Measurements from ENCODE around the gene KCND2. TPM values are rescaled to one million over a fixed set of nuclear protein-coding genes. Genes with fewer than 3 reads are reported as not detected.

KCND2 gene
- total RNA-seq, 2 experiments from 2014 or later: not detected

DNA sequence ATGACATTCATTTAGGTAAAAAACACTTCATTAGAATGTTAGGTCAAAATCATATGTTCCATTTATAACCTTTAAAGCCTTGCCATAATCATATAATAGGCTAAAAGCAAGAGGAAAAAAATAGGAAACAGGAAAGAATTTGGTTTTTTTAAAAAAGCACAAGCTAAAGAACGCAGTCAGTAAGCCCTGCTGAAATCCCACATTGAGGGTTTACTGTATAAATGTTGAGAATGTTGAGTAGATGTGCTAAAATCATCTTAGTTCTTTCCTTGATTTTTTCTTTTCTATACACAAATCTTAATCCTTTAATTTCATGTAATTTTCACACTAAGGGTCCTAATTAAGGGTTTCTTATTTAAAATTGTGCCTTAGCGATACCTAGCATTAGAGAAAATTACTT lies 452.0 kb downstream of the KCND2 start:
- Mint-ChIP-seq H3K36me3 (ENCODE audit: low read depth) (no peaks in the 10 kb centered on the region), H3K27me3 (no peaks in the 10 kb centered on the region), H3K4me1 (no peaks in the 10 kb centered on the region), H3K27ac (no peak overlapping the region), H3K4me3 (no peak overlapping the region), H3K9me3 (no peaks in the 10 kb centered on the region)
- ChIA-PET POLR2A (no interaction called here), CTCF (no interaction called here)
- DNase-seq: no peak

DNA sequence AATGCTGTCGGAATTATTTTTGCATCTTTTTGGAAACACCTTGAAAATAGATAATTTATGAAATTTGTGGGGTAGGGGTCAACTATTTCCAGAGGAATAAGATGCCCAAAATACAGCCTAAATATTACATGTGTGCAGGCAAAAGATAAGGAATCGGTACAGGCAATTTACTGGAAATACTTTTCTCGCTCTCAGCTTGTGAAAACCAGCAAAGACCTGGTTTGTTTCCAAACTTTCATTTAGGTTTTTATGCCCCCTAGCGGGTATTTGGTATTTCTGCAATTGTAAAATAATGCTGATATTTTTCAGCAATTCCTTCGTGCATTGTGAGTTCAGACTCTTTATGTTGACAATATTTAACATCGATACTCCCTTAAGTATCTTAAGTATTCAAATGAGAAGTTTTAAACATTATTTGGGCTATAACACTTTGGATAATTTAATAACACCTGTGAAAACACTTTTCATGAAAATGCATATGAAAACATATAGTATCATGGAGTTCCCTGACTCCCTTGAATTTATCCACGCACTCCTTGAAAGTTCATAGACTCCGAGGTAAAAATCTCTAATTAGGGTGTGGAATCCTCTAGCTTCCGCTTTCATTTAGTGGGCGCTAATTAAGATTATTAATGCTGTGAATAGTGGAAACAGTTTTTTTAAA lies 452.5 kb downstream of the KCND2 start:
- Mint-ChIP-seq H3K4me1 (no peaks in the 10 kb centered on the region), H3K27me3 (no peaks in the 10 kb centered on the region), H3K4me3 (no peak overlapping the region), H3K9me3 (no peaks in the 10 kb centered on the region), H3K36me3 (ENCODE audit: low read depth) (no peaks in the 10 kb centered on the region), H3K27ac (no peak overlapping the region)
- ChIA-PET POLR2A (no interaction called here), CTCF (no interaction called here)
- DNase-seq: no peak

GRCh38 chr7:120729245-120729644 lies 456.3 kb downstream of the KCND2 start:
- Mint-ChIP-seq H3K4me1 (no peaks in the 10 kb centered on the region), H3K27ac (no peak overlapping the region), H3K9me3 (no peaks in the 10 kb centered on the region), H3K27me3 (no peaks in the 10 kb centered on the region), H3K36me3 (ENCODE audit: low read depth) (no peaks in the 10 kb centered on the region), H3K4me3 (no peak overlapping the region)
- no peak for DNase-seq
- CTCF ChIA-PET: no interaction called here
- POLR2A ChIA-PET: no interaction called here

GRCh38 chr7:120731271-120731670 lies 458.3 kb downstream of the KCND2 start:
- H3K9me3 Mint-ChIP-seq: no peaks in the 10 kb centered on the region
- POLR2A ChIA-PET: no interaction called here
- no peaks in the 10 kb centered on the region for H3K27me3 Mint-ChIP-seq
- H3K4me3 Mint-ChIP-seq: no peak overlapping the region
- no peaks in the 10 kb centered on the region for H3K4me1 Mint-ChIP-seq
- H3K27ac Mint-ChIP-seq: no peak overlapping the region
- DNase-seq: no peak
- CTCF ChIA-PET: no interaction called here
- no peaks in the 10 kb centered on the region for H3K36me3 Mint-ChIP-seq (ENCODE audit: low read depth)

DNA sequence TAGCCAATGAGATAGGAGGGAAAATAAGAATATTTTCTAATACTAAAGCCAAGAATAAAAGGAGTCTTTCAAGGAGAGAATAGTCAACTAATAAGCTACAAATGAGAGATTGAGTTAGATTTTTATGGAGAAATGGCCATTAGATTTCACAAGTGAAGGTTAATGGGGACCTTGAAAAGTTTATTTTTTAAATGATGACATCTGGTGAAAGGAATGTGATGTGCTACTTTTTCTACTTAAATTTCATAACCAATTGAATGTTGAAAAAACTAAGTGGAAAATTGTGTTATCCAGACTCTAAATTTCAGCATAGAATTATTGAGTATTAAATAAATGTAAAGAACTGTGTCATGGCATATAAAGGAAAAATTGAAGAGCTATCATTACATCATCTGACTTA lies 459.3 kb downstream of the KCND2 start:
- ChIA-PET CTCF (no interaction called here), POLR2A (no interaction called here)
- H3K27ac Mint-ChIP-seq: no peak overlapping the region
- peaks cover under 1% of the 10 kb centered on the region for H3K27me3 Mint-ChIP-seq
- H3K9me3 Mint-ChIP-seq: no peaks in the 10 kb centered on the region
- no peak for DNase-seq
- no peak overlapping the region for H3K4me3 Mint-ChIP-seq
- H3K4me1 Mint-ChIP-seq: no peaks in the 10 kb centered on the region
- no peaks in the 10 kb centered on the region for H3K36me3 Mint-ChIP-seq (ENCODE audit: low read depth)

- no peak for DNase-seq
- Mint-ChIP-seq H3K27ac (no peak overlapping the region), H3K4me3 (no peak overlapping the region), H3K9me3 (no peaks in the 10 kb centered on the region), H3K36me3 (ENCODE audit: low read depth) (no peaks in the 10 kb centered on the region), H3K4me1 (no peaks in the 10 kb centered on the region), H3K27me3 (peaks cover 4% of the 10 kb centered on the region)
- CTCF ChIA-PET: no interaction called here
- POLR2A ChIA-PET: no interaction called here
These were observed 460.2 kb downstream of the KCND2 start for GRCh38 chr7:120733143-120733542.

DNA sequence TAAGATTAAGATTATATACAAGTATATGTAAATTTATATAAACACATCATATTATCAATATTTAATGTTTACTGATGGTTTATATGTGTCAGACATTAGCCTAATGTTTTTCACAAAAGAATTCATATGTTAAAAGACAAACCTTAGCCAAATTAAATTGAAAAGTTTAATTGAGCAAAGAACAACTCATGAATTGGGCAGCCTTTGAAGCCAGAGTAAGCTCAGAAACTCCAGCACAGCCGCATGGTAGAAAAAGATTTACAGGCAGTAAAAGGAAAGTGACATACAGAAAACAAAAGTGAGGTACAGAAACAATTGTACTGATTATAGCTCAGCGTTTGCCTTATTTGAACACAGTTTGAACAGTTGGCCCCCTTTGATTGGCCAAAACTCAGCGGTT lies 460.9 kb downstream of the KCND2 start:
- ChIA-PET POLR2A (no interaction called here), CTCF (no interaction called here)
- H3K4me1 Mint-ChIP-seq: no peaks in the 10 kb centered on the region
- DNase-seq: no peak
- peaks cover 4% of the 10 kb centered on the region for H3K27me3 Mint-ChIP-seq
- no peak overlapping the region for H3K4me3 Mint-ChIP-seq
- no peaks in the 10 kb centered on the region for H3K36me3 Mint-ChIP-seq (ENCODE audit: low read depth)
- no peak overlapping the region for H3K27ac Mint-ChIP-seq
- H3K9me3 Mint-ChIP-seq: no peaks in the 10 kb centered on the region

DNA sequence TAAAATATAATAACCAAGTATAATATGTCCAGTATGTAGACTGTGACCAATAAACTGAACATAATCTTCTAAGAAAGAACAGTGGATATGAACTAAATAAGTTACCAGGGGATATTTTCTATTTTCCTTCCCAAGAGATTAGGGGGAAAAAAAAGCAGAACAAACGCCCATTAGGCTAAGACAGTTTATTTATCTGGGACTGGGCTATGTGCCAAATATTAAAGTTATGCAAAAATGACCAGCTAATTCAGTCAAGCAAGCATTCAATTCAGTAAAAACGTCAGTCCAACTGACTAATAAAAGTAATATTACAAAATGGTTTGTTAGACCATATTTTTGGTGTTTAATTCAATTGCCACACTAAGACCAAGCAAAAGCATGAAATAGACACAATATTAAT lies 462.8 kb downstream of the KCND2 start:
- ChIA-PET CTCF (no interaction called here), POLR2A (no interaction called here)
- H3K27me3 Mint-ChIP-seq: peaks cover 4% of the 10 kb centered on the region

DNA sequence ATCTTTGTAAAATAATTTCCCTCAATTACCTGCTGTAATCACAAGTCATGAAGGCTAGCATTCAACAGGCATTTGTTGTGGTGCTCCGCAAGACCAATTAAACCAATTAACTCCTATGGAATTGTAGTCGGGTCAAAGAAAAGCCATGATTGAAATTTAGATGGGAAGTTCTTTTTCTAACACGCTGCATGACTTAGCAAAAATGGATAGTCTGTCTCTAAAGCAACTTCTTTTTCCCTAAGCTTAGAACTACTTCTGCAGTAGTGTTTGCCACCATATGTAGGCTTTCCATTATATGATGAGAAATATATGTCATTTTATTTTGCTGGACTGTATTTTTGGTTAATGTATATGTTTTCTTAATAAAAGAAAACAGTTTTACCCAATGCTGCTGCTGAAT lies 465.8 kb downstream of the KCND2 start:
- no peak for DNase-seq
- Mint-ChIP-seq H3K9me3 (no peaks in the 10 kb centered on the region), H3K27ac (no peak overlapping the region), H3K36me3 (ENCODE audit: low read depth) (no peaks in the 10 kb centered on the region), H3K4me1 (no peaks in the 10 kb centered on the region), H3K4me3 (no peak overlapping the region), H3K27me3 (peaks cover 4% of the 10 kb centered on the region)
- POLR2A ChIA-PET: no interaction called here
- CTCF ChIA-PET: interaction anchor here (0.6 kb wide), 1 partner anchor 41 kb away, joined by 3 read pairs; no protein-coding TSS in a partner anchor

More for the DNA sequence above, 462.8 kb downstream of the KCND2 start:
- no peaks in the 10 kb centered on the region for H3K4me1 Mint-ChIP-seq
- no peak for DNase-seq
- H3K27ac Mint-ChIP-seq: no peak overlapping the region
- no peak overlapping the region for H3K4me3 Mint-ChIP-seq
- H3K36me3 Mint-ChIP-seq (ENCODE audit: low read depth): no peaks in the 10 kb centered on the region
- no peaks in the 10 kb centered on the region for H3K9me3 Mint-ChIP-seq

DNA sequence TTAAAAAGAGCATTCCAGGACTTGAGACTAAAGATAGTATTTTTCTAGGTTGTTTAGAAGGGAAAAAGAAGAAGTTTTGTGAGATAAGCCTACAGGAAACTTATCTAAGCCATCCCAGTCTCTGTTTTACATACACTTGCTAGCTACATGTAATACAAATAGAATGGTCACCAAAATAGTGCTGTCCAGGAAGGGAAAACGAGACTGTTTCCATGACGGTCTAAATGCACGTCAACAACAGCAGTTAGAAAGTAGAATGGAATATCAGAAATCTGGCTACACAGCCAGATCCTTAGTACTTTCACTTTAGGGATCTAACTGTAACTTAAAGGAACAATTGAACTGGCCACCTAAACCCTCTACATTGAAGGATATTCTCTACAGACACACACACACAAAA lies 467.4 kb downstream of the KCND2 start:
- no peaks in the 10 kb centered on the region for H3K9me3 Mint-ChIP-seq
- peaks cover 4% of the 10 kb centered on the region for H3K27me3 Mint-ChIP-seq
- H3K4me1 Mint-ChIP-seq: no peaks in the 10 kb centered on the region
- H3K36me3 Mint-ChIP-seq (ENCODE audit: low read depth): no peaks in the 10 kb centered on the region
- no peak overlapping the region for H3K4me3 Mint-ChIP-seq
- ChIA-PET CTCF (interaction anchor here (0.6 kb wide), 1 partner anchor 1477 kb away, joined by 3 read pairs; no protein-coding TSS in a partner anchor), POLR2A (no interaction called here)
- DNase-seq: no peak
- no peak overlapping the region for H3K27ac Mint-ChIP-seq

- POLR2A ChIA-PET: no interaction called here
These were observed 468.5 kb downstream of the KCND2 start for GRCh38 chr7:120741371-120742042.

GRCh38 chr7:120742372-120742771 lies 469.4 kb downstream of the KCND2 start:
- no peak overlapping the region for H3K4me3 Mint-ChIP-seq
- DNase-seq: no peak
- H3K9me3 Mint-ChIP-seq: no peaks in the 10 kb centered on the region
- H3K4me1 Mint-ChIP-seq: no peaks in the 10 kb centered on the region
- H3K27me3 Mint-ChIP-seq: peaks cover 2% of the 10 kb centered on the region
- no peaks in the 10 kb centered on the region for H3K36me3 Mint-ChIP-seq (ENCODE audit: low read depth)
- H3K27ac Mint-ChIP-seq: no peak overlapping the region
- ChIA-PET CTCF (no interaction called here), POLR2A (no interaction called here)

More at GRCh38 chr7:120741371-120742042, 468.5 kb downstream of the KCND2 start:
- Mint-ChIP-seq H3K27me3 (peaks cover 4% of the 10 kb centered on the region), H3K9me3 (no peaks in the 10 kb centered on the region), H3K36me3 (ENCODE audit: low read depth) (no peaks in the 10 kb centered on the region), H3K4me3 (no peak overlapping the region), H3K27ac (no peak overlapping the region), H3K4me1 (no peaks in the 10 kb centered on the region)
- no peak for DNase-seq
- CTCF ChIA-PET: no interaction called here

- H3K36me3 Mint-ChIP-seq (ENCODE audit: low read depth): no peaks in the 10 kb centered on the region
- POLR2A ChIA-PET: no interaction called here
- H3K27me3 Mint-ChIP-seq: no peaks in the 10 kb centered on the region
- H3K9me3 Mint-ChIP-seq: no peaks in the 10 kb centered on the region
- DNase-seq: no peak
- CTCF ChIA-PET: no interaction called here
- H3K4me1 Mint-ChIP-seq: no peaks in the 10 kb centered on the region
- no peak overlapping the region for H3K27ac Mint-ChIP-seq
- H3K4me3 Mint-ChIP-seq: no peak overlapping the region
These were observed 470.2 kb downstream of the KCND2 start for GRCh38 chr7:120743128-120743527.

DNA sequence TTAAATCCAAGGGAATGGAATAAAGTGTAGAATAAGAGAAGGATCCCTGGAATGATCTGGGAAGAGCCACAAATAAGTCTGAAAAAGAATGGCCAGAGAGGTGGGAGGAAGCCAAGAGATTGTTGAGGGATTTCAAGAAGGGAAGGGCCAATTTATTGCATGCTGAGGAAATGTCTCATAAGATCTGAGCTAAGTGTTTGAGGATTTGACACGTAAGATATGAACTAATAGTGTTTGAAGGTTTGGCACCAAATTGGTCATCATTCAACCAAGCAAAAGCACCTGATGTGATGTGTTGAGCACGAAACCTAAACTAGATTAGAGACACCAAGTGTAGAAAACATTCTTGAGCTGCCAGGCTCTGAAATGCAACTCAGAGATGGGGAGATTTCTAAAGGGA lies 487.1 kb downstream of the KCND2 start:
- Mint-ChIP-seq H3K27ac (no peak overlapping the region), H3K27me3 (peaks cover 5% of the 10 kb centered on the region), H3K9me3 (no peaks in the 10 kb centered on the region), H3K36me3 (ENCODE audit: low read depth) (no peaks in the 10 kb centered on the region), H3K4me1 (no peaks in the 10 kb centered on the region), H3K4me3 (no peak overlapping the region)
- CTCF ChIA-PET: interaction anchor here (1.8 kb wide), 1 partner anchor 32 kb away, joined by 4 read pairs; no protein-coding TSS in a partner anchor
- POLR2A ChIA-PET: no interaction called here
- no peak for DNase-seq
